GM12864 (cell line): ENCODE data around the gene DOLPP1.

Experiments used
- DNase-seq: peaks from one replicate; pipeline ENCODE4 v3.0.0-alpha.2; 2011; ENCODE audit warnings: low read depth
- H3K4me3 ChIP-seq: 2 replicates; pipeline ENCODE4 v1.5.1; 2011; ENCODE audit warnings: mild to moderate bottlenecking, low read depth, low read length, control low read depth
- CTCF ChIP-seq: IDR thresholded peaks from 2 replicates; pipeline ENCODE4 v1.5.1; 2011; ENCODE audit warnings: low read depth, mild to moderate bottlenecking, moderate library complexity, low read length, control low read depth, inconsistent platforms; ENCODE audit errors: missing control alignments

The DOLPP1 gene

GRCh38 chr9:129078691-129079503, 2.0 kb upstream of the DOLPP1 start:
- no peak for DNase-seq
- H3K4me3 ChIP-seq = no peak overlapping the region
- TF ChIP-seq CTCF = no peak

DNA sequence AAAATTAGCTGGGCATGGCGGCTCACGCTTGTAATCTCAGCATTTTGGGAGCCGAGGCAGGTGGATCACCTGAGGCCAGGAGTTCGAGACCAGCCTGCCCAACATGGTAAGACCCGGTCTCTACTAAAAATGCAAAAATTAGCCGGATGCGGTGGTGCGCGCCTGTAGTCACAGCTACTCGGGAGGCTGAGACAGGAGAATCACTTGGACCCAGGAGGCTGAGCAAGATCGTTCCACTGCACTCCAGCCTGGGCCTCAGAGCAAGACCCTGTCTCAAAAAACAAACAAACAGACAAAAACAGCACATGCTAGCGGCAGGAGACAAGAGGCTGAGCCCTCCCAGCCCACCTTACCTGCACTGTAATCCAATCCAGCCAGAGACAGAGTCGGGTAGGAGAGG, 1.1 kb upstream of the DOLPP1 start:
- no peak for DNase-seq
- peak overlapping the region; percentile 74 for H3K4me3 ChIP-seq
- no peak for TF ChIP-seq CTCF

DNA sequence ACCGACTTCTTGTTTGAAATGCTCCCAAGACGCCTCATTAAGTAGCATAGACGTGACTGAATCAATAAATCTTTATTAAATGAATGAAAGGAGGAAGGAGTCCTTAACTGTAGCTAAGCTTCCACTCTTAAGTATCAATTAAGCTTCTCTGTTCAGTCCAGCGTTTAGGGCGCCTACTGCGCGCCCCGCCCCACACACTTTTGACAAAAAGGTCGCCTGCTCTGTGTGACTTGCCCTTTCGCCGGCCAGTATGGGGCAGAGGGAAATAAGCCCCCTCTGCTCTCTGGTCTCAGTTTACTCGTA, 662 bp upstream of the DOLPP1 start:
- H3K4me3 ChIP-seq = peak overlapping the region; percentile 74
- TF ChIP-seq CTCF = no peak
- no peak for DNase-seq

DNA sequence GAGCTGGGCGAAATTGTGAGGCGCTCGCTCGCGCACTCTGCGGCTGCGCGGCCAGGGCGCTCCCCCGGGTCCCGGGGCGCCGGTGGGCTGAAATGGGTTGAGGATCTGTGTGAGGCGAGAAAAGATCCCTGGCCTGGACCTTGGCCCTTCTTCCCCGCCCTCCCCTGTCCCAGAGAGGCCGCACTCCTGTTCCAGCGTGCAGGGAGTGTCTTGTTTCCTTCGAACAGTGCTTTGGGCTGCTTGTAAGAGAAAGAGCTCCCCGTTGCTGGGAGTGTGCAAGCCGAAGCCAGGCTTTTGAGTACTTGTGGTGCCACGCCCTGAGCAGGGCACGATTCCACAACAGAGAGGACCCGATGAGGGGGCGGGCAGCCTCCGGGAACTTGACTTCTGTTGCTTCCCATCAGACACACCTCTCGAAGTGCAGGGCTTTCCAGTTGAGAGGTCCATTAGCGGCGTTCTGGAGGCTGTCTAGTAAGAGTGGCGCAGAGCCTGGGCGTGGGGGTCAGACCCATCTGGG, 535 bp downstream of the DOLPP1 start:
- H3K4me3 ChIP-seq = peak overlapping the region; percentile 74
- DNase-seq = no peak
- TF ChIP-seq CTCF = no peak

DNA sequence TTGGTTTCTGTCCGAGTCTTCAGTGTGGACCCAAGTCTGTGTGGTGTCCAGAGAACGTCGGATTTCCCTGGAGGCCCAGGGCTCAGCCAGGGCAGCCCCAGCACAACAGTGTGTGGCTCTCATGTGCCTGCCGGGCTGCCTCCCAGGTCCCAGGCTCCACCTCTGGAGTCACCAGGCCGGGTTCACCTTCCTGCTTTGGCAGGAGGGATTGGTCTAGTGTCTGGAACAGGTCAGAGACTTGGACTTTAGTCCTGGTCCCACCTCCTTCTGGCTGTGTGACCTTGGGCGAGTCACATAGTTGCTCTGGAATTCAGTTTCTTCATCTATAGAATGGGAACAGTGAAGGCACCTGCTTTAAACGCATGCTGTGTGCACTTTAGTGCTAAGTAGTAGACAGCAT, 3.2 kb downstream of the DOLPP1 start:
- no peak for DNase-seq
- TF ChIP-seq CTCF = no peak
- H3K4me3 ChIP-seq = no peak overlapping the region

GRCh38 chr9:129089246-129089645, 8.3 kb downstream of the DOLPP1 start:
- TF ChIP-seq CTCF = no peak
- no peak for DNase-seq
- no peak overlapping the region for H3K4me3 ChIP-seq
